Measurements from ENCODE around the gene TRIM46. TPM values are rescaled to one million over a fixed set of nuclear protein-coding genes. Genes with fewer than 3 reads are reported as not detected.
"Not testable (repeated sequence)": the region's sequence is repeated elsewhere in the genome, so short reads cannot be mapped to it uniquely, and the experiment has no call there.

TRIM46 gene
- total RNA-seq, 2 donors from 2014 or later = 3.6 to 9.3 TPM

GRCh38 chr1:155162631-155163030 is 11.0 kb upstream of the TRIM46 start:
- not testable (repeated sequence) for H3K27ac Mint-ChIP-seq, ATAC-seq, H3K4me3 Mint-ChIP-seq

GRCh38 chr1:155163785-155164184 is 9.9 kb upstream of the TRIM46 start:
- not testable (repeated sequence) for H3K27me3 Mint-ChIP-seq

More at GRCh38 chr1:155162631-155163030, 11.0 kb upstream of the TRIM46 start:
- DNase-seq (ENCODE audit: low spot score); H3K27me3 Mint-ChIP-seq; H3K9me3 Mint-ChIP-seq; H3K4me1 Mint-ChIP-seq (ENCODE audit: low read depth in 2 of 2); H3K36me3 Mint-ChIP-seq: not testable (repeated sequence)

GRCh38 chr1:155164625-155165024 is 9.0 kb upstream of the TRIM46 start:
- H3K4me3 Mint-ChIP-seq; H3K27ac Mint-ChIP-seq; DNase-seq (ENCODE audit: low spot score); H3K27me3 Mint-ChIP-seq; ATAC-seq; H3K36me3 Mint-ChIP-seq; H3K9me3 Mint-ChIP-seq: not testable (repeated sequence)
- H3K4me1 Mint-ChIP-seq (ENCODE audit: low read depth in 2 of 2) = peaks cover 5 to 14% of the 10 kb centered on the region in 2 donors

More at GRCh38 chr1:155163785-155164184, 9.9 kb upstream of the TRIM46 start:
- not testable (repeated sequence) for H3K36me3 Mint-ChIP-seq; H3K4me3 Mint-ChIP-seq; H3K9me3 Mint-ChIP-seq; ATAC-seq; DNase-seq (ENCODE audit: low spot score); H3K27ac Mint-ChIP-seq
- peaks cover 0 to 11% of the 10 kb centered on the region in 2 donors for H3K4me1 Mint-ChIP-seq (ENCODE audit: low read depth in 2 of 2)

- H3K36me3 Mint-ChIP-seq = peaks cover 8% of the 10 kb centered on the region
- H3K4me1 Mint-ChIP-seq (ENCODE audit: low read depth in 2 of 2) = peaks cover 5 to 16% of the 10 kb centered on the region in 2 donors
- no peak overlapping the region for H3K4me3 Mint-ChIP-seq
- no peaks in the 10 kb centered on the region for H3K27me3 Mint-ChIP-seq
- ATAC-seq = no peak
- no peak overlapping the region for H3K27ac Mint-ChIP-seq
- no peak for DNase-seq (ENCODE audit: low spot score)
- H3K9me3 Mint-ChIP-seq = no peaks in the 10 kb centered on the region
Observed at GRCh38 chr1:155166051-155166470, 7.6 kb upstream of the TRIM46 start.

GRCh38 chr1:155166471-155167165 is 7.0 kb upstream of the TRIM46 start:
- Mint-ChIP-seq H3K4me1 (ENCODE audit: low read depth in 2 of 2) (peaks cover 5 to 16% of the 10 kb centered on the region in 2 donors), H3K9me3 (no peaks in the 10 kb centered on the region), H3K27me3 (no peaks in the 10 kb centered on the region), H3K27ac (no peak overlapping the region), H3K36me3 (peaks cover 8% of the 10 kb centered on the region), H3K4me3 (no peak overlapping the region)
- no peak for ATAC-seq
- no peak for DNase-seq (ENCODE audit: low spot score)

- Mint-ChIP-seq H3K9me3 (no peaks in the 10 kb centered on the region), H3K36me3 (peaks cover 14% of the 10 kb centered on the region), H3K27ac (no peak overlapping the region), H3K27me3 (no peaks in the 10 kb centered on the region), H3K4me3 (peak overlapping the region; percentile 25), H3K4me1 (ENCODE audit: low read depth in 2 of 2) (peaks cover 12 to 22% of the 10 kb centered on the region in 2 donors)
- ATAC-seq (peak; percentile 74 to 85), DNase-seq (ENCODE audit: low spot score) (peak; percentile 86)
Observed at GRCh38 chr1:155167166-155168104, 6.2 kb upstream of the TRIM46 start.

- DNase-seq (ENCODE audit: low spot score); H3K27ac Mint-ChIP-seq: not testable (repeated sequence)
- peak overlapping the region; percentile 25 for H3K4me3 Mint-ChIP-seq
Observed at GRCh38 chr1:155168105-155168445, 5.6 kb upstream of the TRIM46 start.

GRCh38 chr1:155168456-155169210 is 5.0 kb upstream of the TRIM46 start:
- Mint-ChIP-seq H3K36me3 (peaks cover 15% of the 10 kb centered on the region), H3K4me1 (ENCODE audit: low read depth in 2 of 2) (peaks cover 22 to 30% of the 10 kb centered on the region in 2 donors), H3K27me3 (no peaks in the 10 kb centered on the region), H3K27ac (no peak overlapping the region), H3K4me3 (no peak overlapping the region), H3K9me3 (no peaks in the 10 kb centered on the region)
- no peak for DNase-seq (ENCODE audit: low spot score)
- no peak for ATAC-seq

More at GRCh38 chr1:155168105-155168445, 5.6 kb upstream of the TRIM46 start:
- not testable (repeated sequence) for ATAC-seq, H3K27me3 Mint-ChIP-seq, H3K9me3 Mint-ChIP-seq
- Mint-ChIP-seq H3K36me3 (peaks cover 15% of the 10 kb centered on the region), H3K4me1 (ENCODE audit: low read depth in 2 of 2) (peaks cover 16 to 25% of the 10 kb centered on the region in 2 donors)

- peaks cover 15% of the 10 kb centered on the region for H3K36me3 Mint-ChIP-seq
- no peaks in the 10 kb centered on the region for H3K9me3 Mint-ChIP-seq
- H3K27me3 Mint-ChIP-seq = no peaks in the 10 kb centered on the region
- no peak overlapping the region for H3K4me3 Mint-ChIP-seq
- ATAC-seq (no peak), DNase-seq (ENCODE audit: low spot score) (no peak)
- no peak overlapping the region for H3K27ac Mint-ChIP-seq
- H3K4me1 Mint-ChIP-seq (ENCODE audit: low read depth in 2 of 2) = peaks cover 28 to 35% of the 10 kb centered on the region in 2 donors
Observed at GRCh38 chr1:155169541-155169940, 4.1 kb upstream of the TRIM46 start.

- ATAC-seq (no peak), DNase-seq (ENCODE audit: low spot score) (no peak)
- Mint-ChIP-seq H3K27ac (peak overlapping the region in 1 of 2 donors; percentile 63), H3K27me3 (no peaks in the 10 kb centered on the region), H3K4me1 (ENCODE audit: low read depth in 2 of 2) (peaks cover 31 to 38% of the 10 kb centered on the region in 2 donors), H3K9me3 (no peaks in the 10 kb centered on the region), H3K4me3 (no peak overlapping the region), H3K36me3 (peaks cover 15% of the 10 kb centered on the region)
Observed at GRCh38 chr1:155170101-155170785, 3.4 kb upstream of the TRIM46 start.

- peaks cover 31 to 38% of the 10 kb centered on the region in 2 donors for H3K4me1 Mint-ChIP-seq (ENCODE audit: low read depth in 2 of 2)
- ATAC-seq (no peak), DNase-seq (ENCODE audit: low spot score) (no peak)
- peaks cover 15% of the 10 kb centered on the region for H3K36me3 Mint-ChIP-seq
- H3K27me3 Mint-ChIP-seq = no peaks in the 10 kb centered on the region
- H3K4me3 Mint-ChIP-seq = no peak overlapping the region
- no peaks in the 10 kb centered on the region for H3K9me3 Mint-ChIP-seq
- H3K27ac Mint-ChIP-seq = peak overlapping the region in 1 of 2 donors; percentile 63
Observed at GRCh38 chr1:155170806-155171205, 2.8 kb upstream of the TRIM46 start.

GRCh38 chr1:155171836-155172731 is 1.6 kb upstream of the TRIM46 start:
- Mint-ChIP-seq H3K27ac (peak overlapping the region; percentile 97 to 99), H3K4me3 (peak overlapping the region; percentile 99), H3K4me1 (ENCODE audit: low read depth in 2 of 2) (peaks cover 42 to 43% of the 10 kb centered on the region in 2 donors), H3K27me3 (no peaks in the 10 kb centered on the region), H3K9me3 (no peaks in the 10 kb centered on the region), H3K36me3 (peaks cover 15% of the 10 kb centered on the region)
- ATAC-seq = peak; percentile 20 to 59
- no peak for DNase-seq (ENCODE audit: low spot score)
